ENCODE results near the gene MKNK2.
"Not testable (repeated sequence)": the region's sequence is repeated elsewhere in the genome, so short reads cannot be mapped to it uniquely, and the experiment has no call there.

Gene MKNK2

GRCh38 chr19:1989513-1990229, 61.4 kb downstream of the MKNK2 start:
- DNase-seq, result no peak

GRCh38 chr19:1988464-1988863, 62.6 kb downstream of the MKNK2 start:
- not testable (repeated sequence) for DNase-seq
